Liver (tissue), 9 donors: Measurements from ENCODE around the gene FN3K. TPM values are rescaled to one million over a fixed set of nuclear protein-coding genes. Genes with fewer than 3 reads are reported as not detected.

Experiments used
- DNase-seq: peaks from one replicate; pipeline ENCODE4 v3.0.0-alpha.2; 2017; ENCODE audit warnings: low spot score
- H3K27ac ChIP-seq, 2 donors: one replicate each; pipeline ENCODE4 v1.7.0; 2013; ENCODE audit warnings: inconsistent platforms in 2 of 2, low read length in 2 of 2, control low read depth in 1 of 2, low read depth in 1 of 2, mild to moderate bottlenecking in 1 of 2
- H3K27me3 ChIP-seq, 4 donors: one replicate each; pipeline versions ENCODE4 v1.6.1 to v1.7.0; 2013; ENCODE audit warnings: low read length in 3 of 4, inconsistent platforms in 1 of 4, mild to moderate bottlenecking in 1 of 4, moderate library complexity in 1 of 4; ENCODE audit not compliant: control insufficient read depth in 4 of 4, insufficient read depth in 4 of 4
- H3K36me3 ChIP-seq, 4 donors: one replicate each; pipeline versions ENCODE4 v1.6.1 to v1.7.0; 2013; ENCODE audit warnings: low read length in 3 of 4, mild to moderate bottlenecking in 3 of 4, low read depth in 1 of 4, moderate library complexity in 1 of 4; ENCODE audit not compliant: control insufficient read depth in 4 of 4, insufficient read depth in 3 of 4
- H3K4me1 ChIP-seq, 4 donors: one replicate each; pipeline versions ENCODE4 v1.6.1 to v1.7.0; 2013; ENCODE audit warnings: low read length in 3 of 4, mild to moderate bottlenecking in 3 of 4, moderate library complexity in 1 of 4; ENCODE audit not compliant: control insufficient read depth in 4 of 4, insufficient read depth in 4 of 4
- H3K4me3 ChIP-seq, 3 donors: one replicate each; pipeline versions ENCODE4 v1.6.1 to v1.7.0; 2013; ENCODE audit warnings: low read length in 3 of 3, control low read depth in 1 of 3, low read depth in 1 of 3, mild to moderate bottlenecking in 1 of 3
- H3K9ac ChIP-seq, 2 donors: one replicate each; pipeline ENCODE4 v1.7.0; 2013; ENCODE audit warnings: low read length in 2 of 2, mild to moderate bottlenecking in 2 of 2, moderate library complexity in 2 of 2, control low read depth in 1 of 2, low read depth in 1 of 2
- H3K9me3 ChIP-seq, 4 donors: one replicate each; pipeline versions ENCODE4 v1.6.1 to v1.7.0; 2013; ENCODE audit warnings: low read length in 3 of 4; ENCODE audit not compliant: control insufficient read depth in 4 of 4
- EGR1 ChIP-seq, 2 donors: IDR thresholded peaks; 2 replicates each; pipeline ENCODE4 v1.6.1; 2016 to 2018; ENCODE audit warnings: antibody characterized with exemption in 2 of 2, low read depth in 2 of 2
- FOXA1 ChIP-seq: IDR thresholded peaks from 2 replicates; pipeline ENCODE4 v1.6.1; 2016; ENCODE audit warnings: antibody characterized with exemption
- FOXA2 ChIP-seq: IDR thresholded peaks from 2 replicates; pipeline ENCODE4 v1.6.1; 2016; ENCODE audit warnings: antibody characterized with exemption
- GABPA ChIP-seq, 2 donors: IDR thresholded peaks in 1 of 2; conservative IDR thresholded peaks in 1 of 2; 2 replicates each; pipeline ENCODE4 v1.6.1; 2016; ENCODE audit warnings: antibody characterized with exemption in 2 of 2, mild to moderate bottlenecking in 1 of 2, moderate library complexity in 1 of 2
- HNF4A ChIP-seq, 2 donors: conservative IDR thresholded peaks; 2 replicates each; pipeline ENCODE4 v1.6.1; 2016; ENCODE audit warnings: antibody characterized with exemption in 2 of 2, mild to moderate bottlenecking in 2 of 2
- HNF4G ChIP-seq: IDR thresholded peaks from 2 replicates; pipeline ENCODE4 v1.6.1; 2016; ENCODE audit warnings: antibody characterized with exemption
- NR2F2 ChIP-seq: IDR thresholded peaks from 2 replicates; pipeline ENCODE4 v1.6.1; 2016; ENCODE audit warnings: antibody characterized with exemption
- RAD21 ChIP-seq, 2 donors: IDR thresholded peaks; 2 replicates each; pipeline ENCODE4 v1.6.1; 2016; ENCODE audit warnings: antibody characterized with exemption in 2 of 2, mild to moderate bottlenecking in 2 of 2
- REST ChIP-seq: IDR thresholded peaks from 2 replicates; pipeline ENCODE4 v1.6.1; 2016; ENCODE audit warnings: antibody characterized with exemption, mild to moderate bottlenecking
- RXRA ChIP-seq, 2 donors: IDR thresholded peaks; 2 replicates each; pipeline ENCODE4 v1.6.1; 2017 to 2018; ENCODE audit warnings: antibody characterized with exemption in 2 of 2, mild to moderate bottlenecking in 1 of 2
- SP1 ChIP-seq: IDR thresholded peaks from 2 replicates; pipeline ENCODE4 v1.6.1; 2018; ENCODE audit warnings: antibody characterized with exemption, mild to moderate bottlenecking
- TAF1 ChIP-seq: conservative IDR thresholded peaks from 2 replicates; pipeline ENCODE4 v1.6.1; 2016; ENCODE audit warnings: antibody characterized with exemption, mild to moderate bottlenecking
- YY1 ChIP-seq: IDR thresholded peaks from 2 replicates; pipeline ENCODE4 v1.6.1; 2016; ENCODE audit warnings: antibody characterized with exemption, mild to moderate bottlenecking
- WGBS: extraction: QIAGEN DNeasy Blood & Tissue Kit; methylation state at CpG from one replicate; pipeline ENCODE4 v1.1.7; 2013; 5-methylcytosine and 5-hydroxymethylcytosine counted together
- polyA plus RNA-seq, 2 donors: library from polyadenylated mRNA; stranded (reverse) in 1 of 2; unstranded in 1 of 2; fragments of 200-250 nt in 1 of 2; fragments of >200 nt in 1 of 2; fragmentation: Nextera tagmentation in 1 of 2; extraction: Ambion mirVana in 1 of 2; gene quantifications; one replicate each; pipeline versions ENCODE4 v1.2.1 to v1.2.3, GENCODE V29; 2013 to 2015
- total RNA-seq, 2 donors: library from RNA; depleted of rRNA; stranded (reverse); fragments of >200 nt; gene quantifications; one replicate each; pipeline ENCODE4 v1.2.3, GENCODE V29; 2014
- TF ChIP-seq, protein P1 (sequence below): fragments of 150-350 bp; IDR thresholded peaks from 2 replicates; pipeline ENCODE4 v1.5.1; 2017; ENCODE audit warnings: improper control_type of control experiment, low read depth, low read length; ENCODE audit not compliant: missing input control
- TF ChIP-seq, protein P2 (sequence below): IDR thresholded peaks from 2 replicates; pipeline ENCODE4 v1.6.1; 2016; ENCODE audit warnings: antibody characterized with exemption
- TF ChIP-seq, protein P3 (sequence below): IDR thresholded peaks from 2 replicates; pipeline ENCODE4 v1.6.1; 2016; ENCODE audit warnings: antibody characterized with exemption
- TF ChIP-seq, protein P4 (sequence below): IDR thresholded peaks from 2 replicates; pipeline ENCODE4 v1.6.1; 2016; ENCODE audit warnings: antibody characterized with exemption
- donor health status: healthy.
- donor health status: healthy.
- donor health status: healthy.
- donor health status: healthy.
- donor health status: healthy.

Gene FN3K
- total and polyA plus RNA-seq, 4 donors, result 18.4 to 28.7 (median 22.9) TPM

DNA sequence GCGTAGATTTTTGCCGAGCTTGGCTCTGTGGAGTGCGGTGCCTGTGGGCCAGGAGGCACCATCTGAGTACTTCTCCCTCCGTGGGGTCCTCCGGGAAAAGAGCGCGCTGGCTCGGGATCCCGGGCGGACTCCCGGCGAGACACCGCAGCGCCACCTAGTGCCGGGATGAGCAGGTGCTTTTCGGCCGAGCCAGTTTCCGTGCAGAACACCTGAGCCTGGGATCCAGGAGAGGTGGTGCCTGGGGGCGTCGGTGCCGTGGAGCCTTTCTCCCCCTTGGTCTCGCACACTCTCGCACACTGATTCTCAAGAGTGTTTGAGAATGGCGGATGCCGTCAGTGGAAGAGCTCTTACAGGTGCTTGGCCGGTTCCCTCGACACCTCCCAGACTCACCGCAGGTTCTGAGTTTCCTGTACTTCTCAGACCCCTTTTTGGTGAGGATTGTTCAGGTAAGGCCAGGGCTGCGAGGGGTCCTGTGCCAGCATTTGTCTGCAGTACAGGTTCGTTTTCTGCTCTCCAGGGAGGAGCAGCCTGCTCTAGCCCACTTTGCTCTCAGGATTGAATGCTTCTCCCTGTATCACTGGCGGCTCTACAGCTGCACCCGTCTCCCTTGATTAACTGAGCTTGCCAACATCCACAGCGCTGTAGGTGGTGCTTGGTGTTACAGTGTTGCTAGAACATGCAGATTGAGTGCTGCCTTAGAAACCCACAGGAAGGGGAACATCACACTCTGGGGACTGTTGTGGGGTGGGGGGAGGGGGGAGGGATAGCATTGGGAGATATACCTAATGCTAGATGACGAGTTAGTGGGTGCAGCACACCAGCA, 39.8 kb downstream of the FN3K start:
- WGBS, result 36% methylated on average over 33 of the region's 34 CpGs
- Histone ChIP-seq H3K36me3 (peaks cover 0 to 5% (median 0%) of the 10 kb centered on the region in 4 donors), H3K27me3 (no peaks in the 10 kb centered on the region), H3K9me3 (no peaks in the 10 kb centered on the region), H3K4me1 (peaks cover 10 to 18% (median 13%) of the 10 kb centered on the region in 4 donors), H3K27ac (no peak overlapping the region), H3K4me3 (no peak overlapping the region), H3K9ac (no peak overlapping the region)
- TF ChIP-seq RXRA (IDR thresholded peaks at IDR 0.05), result no peak
- TF ChIP-seq RAD21 (IDR thresholded peaks at IDR 0.05), result peak; percentile 74 to 82
- TF ChIP-seq, protein P1, sequence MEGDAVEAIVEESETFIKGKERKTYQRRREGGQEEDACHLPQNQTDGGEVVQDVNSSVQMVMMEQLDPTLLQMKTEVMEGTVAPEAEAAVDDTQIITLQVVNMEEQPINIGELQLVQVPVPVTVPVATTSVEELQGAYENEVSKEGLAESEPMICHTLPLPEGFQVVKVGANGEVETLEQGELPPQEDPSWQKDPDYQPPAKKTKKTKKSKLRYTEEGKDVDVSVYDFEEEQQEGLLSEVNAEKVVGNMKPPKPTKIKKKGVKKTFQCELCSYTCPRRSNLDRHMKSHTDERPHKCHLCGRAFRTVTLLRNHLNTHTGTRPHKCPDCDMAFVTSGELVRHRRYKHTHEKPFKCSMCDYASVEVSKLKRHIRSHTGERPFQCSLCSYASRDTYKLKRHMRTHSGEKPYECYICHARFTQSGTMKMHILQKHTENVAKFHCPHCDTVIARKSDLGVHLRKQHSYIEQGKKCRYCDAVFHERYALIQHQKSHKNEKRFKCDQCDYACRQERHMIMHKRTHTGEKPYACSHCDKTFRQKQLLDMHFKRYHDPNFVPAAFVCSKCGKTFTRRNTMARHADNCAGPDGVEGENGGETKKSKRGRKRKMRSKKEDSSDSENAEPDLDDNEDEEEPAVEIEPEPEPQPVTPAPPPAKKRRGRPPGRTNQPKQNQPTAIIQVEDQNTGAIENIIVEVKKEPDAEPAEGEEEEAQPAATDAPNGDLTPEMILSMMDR, result peak; percentile 72
- DNase-seq, result peak; percentile 73

DNA sequence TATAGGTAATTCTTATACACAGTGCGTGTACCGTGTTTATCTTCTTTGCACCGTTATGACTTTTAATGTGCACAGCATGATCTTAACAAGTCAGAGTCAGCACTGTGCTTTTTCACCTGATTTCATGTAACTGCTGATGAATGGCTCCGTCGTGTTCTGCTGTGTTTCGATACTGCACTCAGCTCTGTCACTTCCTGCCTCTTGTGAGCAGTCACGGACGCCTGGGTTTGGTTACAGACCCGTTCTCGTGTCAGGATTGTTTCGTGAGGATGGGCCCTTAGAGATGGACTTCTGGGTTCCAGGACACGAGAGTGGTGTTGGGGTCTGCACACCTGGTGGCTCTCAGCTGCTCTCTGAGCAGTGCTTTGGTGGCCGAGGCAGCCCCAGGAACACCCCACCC, 41.0 kb downstream of the FN3K start:
- peaks cover 0 to 5% (median 0%) of the 10 kb centered on the region in 4 donors for H3K36me3 ChIP-seq
- peaks cover 9 to 15% (median 11%) of the 10 kb centered on the region in 4 donors for H3K4me1 ChIP-seq
- 92% methylated on average over 13 of the region's 13 CpGs for WGBS

More for the DNA sequence above, 41.0 kb downstream of the FN3K start:
- Histone ChIP-seq H3K9me3 (no peaks in the 10 kb centered on the region), H3K27me3 (no peaks in the 10 kb centered on the region), H3K9ac (no peak overlapping the region), H3K4me3 (no peak overlapping the region), H3K27ac (no peak overlapping the region)
- no peak for DNase-seq
- TF ChIP-seq FOXA2 (no peak), SP1 (no peak), EGR1 (IDR thresholded peaks at IDR 0.05; ENCODE audit: low read depth in 2 of 2) (no peak), REST (no peak), HNF4A (conservative IDR thresholded peaks at IDR 0.05) (no peak), HNF4G (no peak), YY1 (no peak), FOXA1 (no peak), GABPA (IDR thresholded peaks at IDR 0.05 in 1 of 2, conservative IDR thresholded peaks at IDR 0.05 in 1 of 2) (no peak), RXRA (IDR thresholded peaks at IDR 0.05) (no peak), TAF1 (no peak), NR2F2 (no peak)
- TF ChIP-seq, protein P1, result no peak
- TF ChIP-seq, protein P2, sequence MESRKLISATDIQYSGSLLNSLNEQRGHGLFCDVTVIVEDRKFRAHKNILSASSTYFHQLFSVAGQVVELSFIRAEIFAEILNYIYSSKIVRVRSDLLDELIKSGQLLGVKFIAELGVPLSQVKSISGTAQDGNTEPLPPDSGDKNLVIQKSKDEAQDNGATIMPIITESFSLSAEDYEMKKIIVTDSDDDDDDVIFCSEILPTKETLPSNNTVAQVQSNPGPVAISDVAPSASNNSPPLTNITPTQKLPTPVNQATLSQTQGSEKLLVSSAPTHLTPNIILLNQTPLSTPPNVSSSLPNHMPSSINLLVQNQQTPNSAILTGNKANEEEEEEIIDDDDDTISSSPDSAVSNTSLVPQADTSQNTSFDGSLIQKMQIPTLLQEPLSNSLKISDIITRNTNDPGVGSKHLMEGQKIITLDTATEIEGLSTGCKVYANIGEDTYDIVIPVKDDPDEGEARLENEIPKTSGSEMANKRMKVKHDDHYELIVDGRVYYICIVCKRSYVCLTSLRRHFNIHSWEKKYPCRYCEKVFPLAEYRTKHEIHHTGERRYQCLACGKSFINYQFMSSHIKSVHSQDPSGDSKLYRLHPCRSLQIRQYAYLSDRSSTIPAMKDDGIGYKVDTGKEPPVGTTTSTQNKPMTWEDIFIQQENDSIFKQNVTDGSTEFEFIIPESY, result no peak
- TF ChIP-seq, protein P3, sequence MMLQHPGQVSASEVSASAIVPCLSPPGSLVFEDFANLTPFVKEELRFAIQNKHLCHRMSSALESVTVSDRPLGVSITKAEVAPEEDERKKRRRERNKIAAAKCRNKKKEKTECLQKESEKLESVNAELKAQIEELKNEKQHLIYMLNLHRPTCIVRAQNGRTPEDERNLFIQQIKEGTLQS, result no peak
- TF ChIP-seq, protein P4, sequence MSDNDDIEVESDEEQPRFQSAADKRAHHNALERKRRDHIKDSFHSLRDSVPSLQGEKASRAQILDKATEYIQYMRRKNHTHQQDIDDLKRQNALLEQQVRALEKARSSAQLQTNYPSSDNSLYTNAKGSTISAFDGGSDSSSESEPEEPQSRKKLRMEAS, result no peak
